ENCODE data around the gene PAOX.
"Not testable (repeated sequence)": the region's sequence is repeated elsewhere in the genome, so short reads cannot be mapped to it uniquely, and the experiment has no call there.

The PAOX gene

GRCh38 chr10:133365461-133366129, 13.5 kb upstream of the PAOX start:
- DNase-seq, result no peak

DNA sequence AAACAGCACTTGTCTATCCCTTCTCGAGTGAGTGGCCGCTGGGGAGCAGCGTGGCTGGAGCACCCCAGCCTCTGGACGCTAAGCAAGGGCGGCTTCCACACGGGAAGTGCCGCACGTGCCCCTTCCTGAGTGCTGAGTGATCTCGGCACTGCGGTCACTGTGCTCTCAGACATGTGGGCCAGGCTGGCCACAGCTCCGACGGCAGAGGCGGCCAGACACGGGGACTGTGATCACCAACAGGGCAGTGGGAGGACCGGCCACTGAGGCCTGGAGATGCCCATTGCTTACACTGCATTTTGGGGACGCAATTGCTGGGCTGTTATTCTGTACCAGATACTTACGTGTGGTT, 13.0 kb upstream of the PAOX start:
- no peak for DNase-seq

GRCh38 chr10:133366751-133367150, 12.3 kb upstream of the PAOX start:
- DNase-seq, result no peak

GRCh38 chr10:133367461-133367860, 11.6 kb upstream of the PAOX start:
- DNase-seq, result not testable (repeated sequence)

DNA sequence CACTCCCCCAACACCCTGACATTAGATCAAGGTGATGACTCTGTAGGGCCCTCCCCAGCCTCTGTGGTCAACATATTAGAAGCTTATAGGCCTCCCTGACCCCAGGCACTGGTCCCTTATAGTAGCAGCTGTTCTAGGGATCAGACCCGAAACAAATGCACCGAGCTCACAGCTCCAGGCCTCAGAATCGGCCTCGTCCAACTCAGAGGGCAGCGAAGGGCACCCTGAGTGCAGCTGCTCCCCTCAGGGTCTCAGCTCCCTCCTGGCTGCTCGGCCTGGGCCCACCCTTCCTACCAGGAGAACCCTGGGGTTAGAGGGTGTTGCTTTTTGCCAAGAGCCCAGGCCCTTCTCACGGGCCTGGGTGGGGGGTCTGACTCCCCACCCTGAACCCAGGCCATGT, 10.9 kb upstream of the PAOX start:
- no peak for DNase-seq

DNA sequence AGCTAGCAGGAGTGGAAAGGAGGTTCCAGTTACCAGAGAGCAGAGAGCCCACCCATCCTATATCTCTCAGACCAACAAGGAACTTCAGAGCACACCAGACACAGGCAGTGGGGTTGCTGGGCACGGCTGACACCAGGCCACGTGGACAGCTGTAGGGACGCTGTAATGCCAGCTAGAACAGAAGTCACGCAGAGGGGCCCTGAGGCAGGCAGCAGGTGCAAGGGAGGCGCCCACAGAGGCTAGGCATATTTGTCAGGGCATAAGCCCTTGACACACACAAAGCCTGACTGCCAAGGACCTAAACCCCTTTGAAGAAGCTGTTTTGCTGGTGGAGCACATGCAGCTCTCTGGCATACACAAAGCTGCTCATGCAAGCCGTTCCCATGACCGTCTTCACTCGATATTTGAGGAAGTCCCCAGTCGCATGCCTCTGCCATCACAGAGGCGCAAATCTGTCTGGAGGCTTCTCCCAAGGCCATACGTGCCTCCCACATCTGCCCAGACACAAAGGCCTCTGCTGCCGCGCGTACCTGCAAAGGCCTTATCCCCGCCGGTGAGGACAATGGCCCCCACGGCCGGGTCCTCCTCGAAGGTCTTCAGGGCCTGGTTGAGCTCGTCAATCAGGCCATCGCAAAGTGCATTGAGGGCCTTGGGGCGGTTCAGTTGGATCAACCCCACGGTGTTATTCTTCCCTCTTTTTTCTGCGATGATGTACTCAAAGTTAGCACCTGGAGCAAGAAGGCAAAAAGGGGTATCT, 8.9 kb upstream of the PAOX start:
- DNase-seq, result no peak

GRCh38 chr10:133372507-133372906, 6.6 kb upstream of the PAOX start:
- DNase-seq, result no peak

- DNase-seq, result peak; percentile 77 to 88
Observed at GRCh38 chr10:133373174-133374090, 5.6 kb upstream of the PAOX start, which contains the start of gene ECHS1. Gene ECHS1 (minus strand): TSS chr10:133373354. CDS start chr10:133373333, 21 bp downstream.

GRCh38 chr10:133375357-133376115, 3.5 kb upstream of the PAOX start:
- DNase-seq, result no peak

DNA sequence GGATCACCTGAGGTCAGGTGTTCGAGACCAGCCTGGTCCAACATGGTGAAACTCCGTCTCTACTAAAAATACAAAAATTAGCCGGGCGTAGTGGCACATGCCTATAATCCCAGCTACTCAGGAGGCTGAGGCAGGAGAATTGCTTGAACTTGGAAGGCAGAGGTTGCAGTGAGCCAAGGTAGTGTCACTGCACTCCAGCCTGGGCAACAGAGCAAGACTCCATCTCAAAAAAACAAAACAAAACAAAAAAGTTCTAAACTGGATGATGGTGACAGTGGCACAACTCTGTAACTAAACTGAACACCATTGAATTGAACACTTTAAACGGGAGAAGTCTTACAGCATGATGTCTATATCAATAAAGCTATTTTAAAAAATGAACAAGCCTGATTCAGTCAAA, 2.9 kb upstream of the PAOX start:
- not testable (repeated sequence) for DNase-seq

GRCh38 chr10:133377025-133377817, 1.8 kb upstream of the PAOX start:
- no peak for DNase-seq

DNA sequence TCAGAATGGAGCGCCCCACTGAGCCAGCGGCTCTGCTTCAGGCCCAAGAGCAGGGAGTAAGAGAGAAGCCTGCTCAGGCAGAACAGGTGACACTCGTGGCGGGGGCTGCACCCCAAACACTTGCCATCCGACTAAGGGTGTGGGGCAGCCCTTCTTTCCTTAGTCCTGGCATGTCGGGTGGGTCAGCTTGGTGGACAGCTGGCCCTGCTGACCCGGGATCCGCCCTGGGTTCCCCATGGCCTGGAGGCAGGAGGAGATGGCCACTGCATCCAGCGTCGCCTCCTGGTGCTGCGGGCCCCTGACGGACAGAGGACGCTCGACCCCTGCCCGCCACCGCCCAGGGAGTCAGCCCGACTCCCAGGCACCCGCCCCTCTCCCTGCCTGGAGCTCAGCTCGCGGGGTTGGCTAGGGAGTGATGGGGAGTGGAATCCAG, 1.2 kb upstream of the PAOX start:
- no peak for DNase-seq

GRCh38 chr10:133378251-133379096, 588 bp upstream of the PAOX start:
- peak; percentile 16 to 24 for DNase-seq

GRCh38 chr10:133379801-133380666, 972 bp downstream of the PAOX start:
- DNase-seq, result no peak

GRCh38 chr10:133381036-133381435, 2.0 kb downstream of the PAOX start:
- DNase-seq, result no peak

- DNase-seq, result no peak
Observed at GRCh38 chr10:133383551-133383950, 4.5 kb downstream of the PAOX start.

DNA sequence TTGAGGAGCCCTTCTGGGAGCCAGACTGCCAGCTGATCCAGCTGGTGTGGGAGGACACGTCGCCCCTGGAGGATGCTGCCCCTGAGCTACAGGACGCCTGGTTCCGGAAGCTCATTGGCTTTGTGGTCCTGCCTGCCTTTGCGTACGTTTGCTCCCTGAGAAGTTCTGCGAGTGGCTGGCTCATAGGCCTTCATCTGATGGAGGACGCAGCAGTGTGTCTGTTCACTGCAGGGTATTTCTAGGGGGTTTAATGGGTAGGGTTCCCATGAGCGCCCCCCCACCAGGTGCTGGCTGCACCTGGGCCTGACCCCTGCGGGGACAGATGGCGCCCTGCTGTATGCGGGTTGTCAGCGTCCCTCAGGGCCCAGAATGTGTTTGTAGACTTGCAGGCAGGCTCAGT, 5.0 kb downstream of the PAOX start:
- no peak for DNase-seq

- DNase-seq, result no peak
Observed at GRCh38 chr10:133385214-133385613, 6.2 kb downstream of the PAOX start.

DNA sequence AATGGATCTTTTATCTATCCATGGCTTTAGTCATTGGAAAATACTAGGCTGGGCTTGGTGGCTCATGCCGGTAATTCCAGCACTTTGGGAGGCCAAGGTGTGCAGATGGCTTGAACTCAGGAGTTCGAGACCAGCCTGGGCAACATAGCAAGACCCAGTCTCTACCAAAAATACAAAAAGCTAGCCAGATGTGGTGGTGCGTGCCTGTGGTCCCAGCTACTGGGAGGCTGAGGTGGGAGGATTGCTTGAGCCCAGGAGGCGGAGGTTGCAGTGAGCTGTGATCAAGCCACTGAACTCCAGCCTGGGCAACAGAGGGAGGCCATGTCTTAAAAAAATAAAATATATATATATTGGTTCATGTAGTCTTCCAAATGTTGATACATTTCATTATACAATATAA, 7.9 kb downstream of the PAOX start:
- not testable (repeated sequence) for DNase-seq
